Measurements from ENCODE around the gene SDK1.

The SDK1 gene

DNA sequence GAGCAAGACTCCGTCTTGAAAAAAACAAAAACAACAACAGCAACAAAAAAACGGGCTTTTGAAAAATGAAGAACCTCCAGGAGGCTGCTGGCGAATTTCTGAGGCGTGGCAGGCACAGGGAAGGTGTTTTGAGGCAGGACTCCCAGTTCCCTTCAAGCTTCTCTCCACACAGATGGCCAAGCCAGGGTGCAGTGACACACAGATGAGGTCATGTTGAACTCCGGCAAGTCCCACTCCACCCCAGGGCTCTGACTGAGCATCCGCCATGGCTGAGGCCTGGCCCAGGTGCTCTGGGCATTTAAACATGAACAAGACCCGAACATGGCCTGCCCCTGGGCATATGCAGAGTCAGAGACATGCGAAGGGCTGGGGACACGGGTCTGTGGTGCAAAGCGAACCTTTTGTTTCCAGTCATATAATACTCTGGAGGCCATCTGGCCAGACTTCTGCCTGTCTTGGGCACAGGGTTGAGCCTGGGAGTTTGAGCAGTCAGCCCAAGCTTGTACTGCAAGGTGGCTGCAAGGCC, 866.4 kb downstream of the SDK1 start:
- Histone ChIP-seq H3K14ac (ENCODE audit: low read length in 2 of 2) (no peak overlapping the region), H3K4me3 (ENCODE audit: insufficient read depth in 1 of 2, low read depth in 1 of 2, low read length in 2 of 2) (no peak overlapping the region), H4K91ac (ENCODE audit: low read length) (no peak overlapping the region), H2BK15ac (ENCODE audit: low read depth, poor library complexity, severe bottlenecking) (no peak overlapping the region), H3K36me3 (ENCODE audit: control insufficient read depth in 1 of 2, insufficient read depth in 2 of 2, low read depth in 1 of 2, low read length in 2 of 2) (peaks cover 0 to 16% of the 10 kb centered on the region in 2 experiments), H3K4me2 (ENCODE audit: low read length, poor library complexity, severe bottlenecking) (no peak overlapping the region), H3K9ac (ENCODE audit: low read length) (no peak overlapping the region), H2BK5ac (ENCODE audit: low read depth, low read length, poor library complexity, severe bottlenecking) (no peak overlapping the region), H2AFZ (ENCODE audit: low read depth, low read length) (no peak overlapping the region), H3K4me1 (ENCODE audit: control insufficient read depth, insufficient read depth, low read depth, low read length) (no peaks in the 10 kb centered on the region), H3K9me3 (ENCODE audit: control insufficient read depth, low read length) (no peaks in the 10 kb centered on the region), H2BK12ac (ENCODE audit: low read length in 2 of 2) (no peak overlapping the region), H2BK120ac (ENCODE audit: low read depth, low read length) (no peak overlapping the region), H3K79me1 (replicated peaks; ENCODE audit: low read length, poor library complexity, severe bottlenecking) (no peaks in the 10 kb centered on the region), H2AK5ac (ENCODE audit: low read length, severe bottlenecking) (no peak overlapping the region), H3K27ac (ENCODE audit: low read length, poor library complexity, severe bottlenecking) (no peak overlapping the region), H3K4ac (ENCODE audit: low read depth in 1 of 2, low read length in 2 of 2) (no peak overlapping the region), H3K23ac (ENCODE audit: low read length in 2 of 2) (no peak overlapping the region), H4K8ac (ENCODE audit: low read length) (no peak overlapping the region), H3K18ac (ENCODE audit: low read depth in 1 of 2, low read length in 2 of 2) (no peak overlapping the region), H3K27me3 (ENCODE audit: control insufficient read depth in 1 of 2, insufficient read depth in 1 of 2, low read length in 2 of 2) (no peaks in the 10 kb centered on the region)
- no peak for DNase-seq
- WGBS: 86% methylated on average over 10 of the region's 10 CpGs

DNA sequence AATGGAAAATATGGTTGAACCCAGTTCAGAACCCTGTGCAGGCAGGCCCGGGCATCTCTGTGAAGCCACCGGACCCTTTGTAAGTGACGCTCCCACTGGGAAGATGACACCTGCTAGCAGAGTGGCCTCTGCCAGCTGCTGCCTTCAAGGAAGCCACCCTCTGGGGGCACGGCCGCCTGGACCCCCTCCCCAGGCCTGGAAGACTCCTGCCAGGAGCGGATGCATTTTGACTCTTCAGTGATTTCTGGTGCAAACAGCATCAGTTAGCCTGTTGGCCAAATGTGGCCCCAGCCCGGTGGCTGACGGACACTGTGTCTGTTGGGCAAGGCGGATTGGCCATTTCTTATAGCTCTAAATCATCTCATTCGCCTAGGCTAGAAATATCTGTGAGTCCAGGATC, 867.0 kb downstream of the SDK1 start:
- no peak overlapping the region for H2AFZ ChIP-seq (ENCODE audit: low read depth, low read length)
- no peak overlapping the region for H4K91ac ChIP-seq (ENCODE audit: low read length)

GRCh38 chr7:4168541-4168940, 867.5 kb downstream of the SDK1 start:
- H3K4me1 ChIP-seq (ENCODE audit: control insufficient read depth, insufficient read depth, low read depth, low read length): no peaks in the 10 kb centered on the region
- WGBS: 80% methylated on average over 6 of the region's 7 CpGs
- H2BK15ac ChIP-seq (ENCODE audit: low read depth, poor library complexity, severe bottlenecking): no peak overlapping the region
- no peak overlapping the region for H3K4me2 ChIP-seq (ENCODE audit: low read length, poor library complexity, severe bottlenecking)
- no peak overlapping the region for H2BK12ac ChIP-seq (ENCODE audit: low read length in 2 of 2)
- no peak overlapping the region for H3K4ac ChIP-seq (ENCODE audit: low read depth in 1 of 2, low read length in 2 of 2)
- H3K27me3 ChIP-seq (ENCODE audit: control insufficient read depth in 1 of 2, insufficient read depth in 1 of 2, low read length in 2 of 2): no peaks in the 10 kb centered on the region
- no peaks in the 10 kb centered on the region for H3K9me3 ChIP-seq (ENCODE audit: control insufficient read depth, low read length)
- no peak overlapping the region for H3K18ac ChIP-seq (ENCODE audit: low read depth in 1 of 2, low read length in 2 of 2)
- no peak overlapping the region for H3K23ac ChIP-seq (ENCODE audit: low read length in 2 of 2)
- no peak overlapping the region for H3K9ac ChIP-seq (ENCODE audit: low read length)
- no peak for DNase-seq
- peaks cover 0 to 12% of the 10 kb centered on the region in 2 experiments for H3K36me3 ChIP-seq (ENCODE audit: control insufficient read depth in 1 of 2, insufficient read depth in 2 of 2, low read depth in 1 of 2, low read length in 2 of 2)
- no peak overlapping the region for H3K27ac ChIP-seq (ENCODE audit: low read length, poor library complexity, severe bottlenecking)
- H2AK5ac ChIP-seq (ENCODE audit: low read length, severe bottlenecking): no peak overlapping the region
- no peak overlapping the region for H2AFZ ChIP-seq (ENCODE audit: low read depth, low read length)
- H4K8ac ChIP-seq (ENCODE audit: low read length): no peak overlapping the region
- H2BK5ac ChIP-seq (ENCODE audit: low read depth, low read length, poor library complexity, severe bottlenecking): no peak overlapping the region
- H4K91ac ChIP-seq (ENCODE audit: low read length): no peak overlapping the region
- H2BK120ac ChIP-seq (ENCODE audit: low read depth, low read length): no peak overlapping the region
- no peaks in the 10 kb centered on the region for H3K79me1 ChIP-seq (replicated peaks; ENCODE audit: low read length, poor library complexity, severe bottlenecking)
- no peak overlapping the region for H3K14ac ChIP-seq (ENCODE audit: low read length in 2 of 2)
- no peak overlapping the region for H3K4me3 ChIP-seq (ENCODE audit: insufficient read depth in 1 of 2, low read depth in 1 of 2, low read length in 2 of 2)

More for the DNA sequence above, 867.0 kb downstream of the SDK1 start:
- no peak overlapping the region for H3K4ac ChIP-seq (ENCODE audit: low read depth in 1 of 2, low read length in 2 of 2)
- H2BK5ac ChIP-seq (ENCODE audit: low read depth, low read length, poor library complexity, severe bottlenecking): no peak overlapping the region
- H3K9ac ChIP-seq (ENCODE audit: low read length): no peak overlapping the region
- H3K14ac ChIP-seq (ENCODE audit: low read length in 2 of 2): no peak overlapping the region
- WGBS: 98% methylated on average over 10 of the region's 10 CpGs
- no peak overlapping the region for H3K23ac ChIP-seq (ENCODE audit: low read length in 2 of 2)
- no peak for DNase-seq
- no peaks in the 10 kb centered on the region for H3K9me3 ChIP-seq (ENCODE audit: control insufficient read depth, low read length)
- no peak overlapping the region for H3K4me2 ChIP-seq (ENCODE audit: low read length, poor library complexity, severe bottlenecking)
- no peak overlapping the region for H3K27ac ChIP-seq (ENCODE audit: low read length, poor library complexity, severe bottlenecking)
- no peaks in the 10 kb centered on the region for H3K79me1 ChIP-seq (replicated peaks; ENCODE audit: low read length, poor library complexity, severe bottlenecking)
- H2BK12ac ChIP-seq (ENCODE audit: low read length in 2 of 2): no peak overlapping the region
- H3K27me3 ChIP-seq (ENCODE audit: control insufficient read depth in 1 of 2, insufficient read depth in 1 of 2, low read length in 2 of 2): no peaks in the 10 kb centered on the region
- H4K8ac ChIP-seq (ENCODE audit: low read length): no peak overlapping the region
- no peak overlapping the region for H2BK120ac ChIP-seq (ENCODE audit: low read depth, low read length)
- no peak overlapping the region for H2AK5ac ChIP-seq (ENCODE audit: low read length, severe bottlenecking)
- H3K4me3 ChIP-seq (ENCODE audit: insufficient read depth in 1 of 2, low read depth in 1 of 2, low read length in 2 of 2): no peak overlapping the region
- H3K18ac ChIP-seq (ENCODE audit: low read depth in 1 of 2, low read length in 2 of 2): no peak overlapping the region
- no peak overlapping the region for H2BK15ac ChIP-seq (ENCODE audit: low read depth, poor library complexity, severe bottlenecking)
- H3K4me1 ChIP-seq (ENCODE audit: control insufficient read depth, insufficient read depth, low read depth, low read length): no peaks in the 10 kb centered on the region
- H3K36me3 ChIP-seq (ENCODE audit: control insufficient read depth in 1 of 2, insufficient read depth in 2 of 2, low read depth in 1 of 2, low read length in 2 of 2): peaks cover 0 to 16% of the 10 kb centered on the region in 2 experiments

GRCh38 chr7:4169455-4169854, 868.4 kb downstream of the SDK1 start:
- Histone ChIP-seq H3K9me3 (ENCODE audit: control insufficient read depth, low read length) (no peaks in the 10 kb centered on the region), H4K91ac (ENCODE audit: low read length) (no peak overlapping the region), H2AFZ (ENCODE audit: low read depth, low read length) (no peak overlapping the region), H3K23ac (ENCODE audit: low read length in 2 of 2) (no peak overlapping the region), H2BK120ac (ENCODE audit: low read depth, low read length) (no peak overlapping the region), H3K27ac (ENCODE audit: low read length, poor library complexity, severe bottlenecking) (no peak overlapping the region), H2BK15ac (ENCODE audit: low read depth, poor library complexity, severe bottlenecking) (no peak overlapping the region), H3K4me1 (ENCODE audit: control insufficient read depth, insufficient read depth, low read depth, low read length) (no peaks in the 10 kb centered on the region), H2AK5ac (ENCODE audit: low read length, severe bottlenecking) (no peak overlapping the region), H4K8ac (ENCODE audit: low read length) (no peak overlapping the region), H3K27me3 (ENCODE audit: control insufficient read depth in 1 of 2, insufficient read depth in 1 of 2, low read length in 2 of 2) (no peaks in the 10 kb centered on the region), H3K18ac (ENCODE audit: low read depth in 1 of 2, low read length in 2 of 2) (no peak overlapping the region), H3K4me2 (ENCODE audit: low read length, poor library complexity, severe bottlenecking) (no peak overlapping the region), H3K4ac (ENCODE audit: low read depth in 1 of 2, low read length in 2 of 2) (no peak overlapping the region), H3K9ac (ENCODE audit: low read length) (no peak overlapping the region), H3K79me1 (replicated peaks; ENCODE audit: low read length, poor library complexity, severe bottlenecking) (no peaks in the 10 kb centered on the region), H3K14ac (ENCODE audit: low read length in 2 of 2) (no peak overlapping the region), H3K4me3 (ENCODE audit: insufficient read depth in 1 of 2, low read depth in 1 of 2, low read length in 2 of 2) (no peak overlapping the region), H3K36me3 (ENCODE audit: control insufficient read depth in 1 of 2, insufficient read depth in 2 of 2, low read depth in 1 of 2, low read length in 2 of 2) (peaks cover 0 to 9% of the 10 kb centered on the region in 2 experiments), H2BK5ac (ENCODE audit: low read depth, low read length, poor library complexity, severe bottlenecking) (no peak overlapping the region), H2BK12ac (ENCODE audit: low read length in 2 of 2) (no peak overlapping the region)
- peak; percentile 29 for DNase-seq
- 80% methylated on average over 10 of the region's 10 CpGs for WGBS

Data from mesenchymal stem cell (in vitro differentiated cells and primary cell).